Activated T-cell treated with anti-CD3 and anti-CD28 coated beads, Interleukin-2, amount 50 U/mL, for 24 hours (primary cell): ENCODE measurements around the gene PRX.

Source experiments
- DNase-seq: peaks from one replicate; pipeline ENCODE4 v3.0.0-alpha.2; 2020
- H3K27ac Mint-ChIP-seq: 2 replicates; pipeline ENCODE4 v1.8.0; 2020; ENCODE audit warnings: mild to moderate bottlenecking, mixed read lengths
- H3K27me3 Mint-ChIP-seq: 2 replicates; pipeline ENCODE4 v1.8.0; 2020; ENCODE audit warnings: mixed read lengths
- H3K36me3 Mint-ChIP-seq: 2 replicates; pipeline ENCODE4 v1.8.0; 2020; ENCODE audit warnings: low read depth, mixed read lengths
- H3K4me1 Mint-ChIP-seq: 2 replicates; pipeline ENCODE4 v1.8.0; 2020; ENCODE audit warnings: low read depth, mixed read lengths
- H3K4me3 Mint-ChIP-seq: 2 replicates; pipeline ENCODE4 v1.8.0; 2020; ENCODE audit warnings: mild to moderate bottlenecking, moderate library complexity, mixed read lengths
- H3K9me3 Mint-ChIP-seq: 2 replicates; pipeline ENCODE4 v1.8.0; 2020; ENCODE audit warnings: mixed read lengths

Gene PRX

GRCh38 chr19:40423938-40424337, 10.8 kb upstream of the PRX start:
- H3K27ac Mint-ChIP-seq = peak overlapping the region; percentile 91

GRCh38 chr19:40422748-40423566, 9.8 kb upstream of the PRX start:
- Mint-ChIP-seq H3K36me3 (peaks cover 27% of the 10 kb centered on the region), H3K27me3 (no peaks in the 10 kb centered on the region), H3K4me3 (peak overlapping the region; percentile 80), H3K27ac (peak overlapping the region; percentile 95), H3K4me1 (peaks cover 36% of the 10 kb centered on the region), H3K9me3 (no peaks in the 10 kb centered on the region)
- DNase-seq = no peak

More at GRCh38 chr19:40423938-40424337, 10.8 kb upstream of the PRX start:
- H3K9me3 Mint-ChIP-seq = no peaks in the 10 kb centered on the region
- H3K4me3 Mint-ChIP-seq = peak overlapping the region; percentile 90
- H3K4me1 Mint-ChIP-seq = peaks cover 36% of the 10 kb centered on the region
- H3K27me3 Mint-ChIP-seq = no peaks in the 10 kb centered on the region
- no peak for DNase-seq
- peaks cover 27% of the 10 kb centered on the region for H3K36me3 Mint-ChIP-seq

GRCh38 chr19:40421993-40422747, 9.0 kb upstream of the PRX start:
- Mint-ChIP-seq H3K27me3 (no peaks in the 10 kb centered on the region), H3K4me3 (peak overlapping the region; percentile 80), H3K4me1 (peaks cover 42% of the 10 kb centered on the region), H3K36me3 (peaks cover 27% of the 10 kb centered on the region), H3K9me3 (no peaks in the 10 kb centered on the region), H3K27ac (peak overlapping the region; percentile 95)
- no peak for DNase-seq

- Mint-ChIP-seq H3K27ac (peak overlapping the region; percentile 95), H3K4me3 (peak overlapping the region; percentile 80), H3K9me3 (no peaks in the 10 kb centered on the region), H3K36me3 (peaks cover 27% of the 10 kb centered on the region), H3K4me1 (peaks cover 43% of the 10 kb centered on the region), H3K27me3 (no peaks in the 10 kb centered on the region)
- peak; percentile 88 for DNase-seq
Measured at GRCh38 chr19:40420766-40421765, 7.9 kb upstream of the PRX start.

- Mint-ChIP-seq H3K4me1 (peaks cover 43% of the 10 kb centered on the region), H3K27me3 (no peaks in the 10 kb centered on the region), H3K36me3 (peaks cover 27% of the 10 kb centered on the region), H3K9me3 (no peaks in the 10 kb centered on the region), H3K4me3 (peak overlapping the region; percentile 80), H3K27ac (peak overlapping the region; percentile 95)
- no peak for DNase-seq
Measured at GRCh38 chr19:40420451-40420765, 7.2 kb upstream of the PRX start.

- H3K4me3 Mint-ChIP-seq = peak overlapping the region; percentile 13
- H3K9me3 Mint-ChIP-seq = no peaks in the 10 kb centered on the region
- no peak overlapping the region for H3K27ac Mint-ChIP-seq
- H3K27me3 Mint-ChIP-seq = no peaks in the 10 kb centered on the region
- peaks cover 24% of the 10 kb centered on the region for H3K36me3 Mint-ChIP-seq
- H3K4me1 Mint-ChIP-seq = peaks cover 43% of the 10 kb centered on the region
- no peak for DNase-seq
Measured at GRCh38 chr19:40419780-40420179, 6.6 kb upstream of the PRX start.

GRCh38 chr19:40419066-40419612, 6.0 kb upstream of the PRX start:
- peak overlapping the region; percentile 26 for H3K27ac Mint-ChIP-seq
- peaks cover 19% of the 10 kb centered on the region for H3K36me3 Mint-ChIP-seq
- H3K27me3 Mint-ChIP-seq = no peaks in the 10 kb centered on the region
- no peaks in the 10 kb centered on the region for H3K9me3 Mint-ChIP-seq
- peaks cover 40% of the 10 kb centered on the region for H3K4me1 Mint-ChIP-seq
- H3K4me3 Mint-ChIP-seq = no peak overlapping the region
- no peak for DNase-seq

GRCh38 chr19:40418040-40418439, 4.9 kb upstream of the PRX start:
- Mint-ChIP-seq H3K4me3 (no peak overlapping the region), H3K27ac (no peak overlapping the region), H3K27me3 (no peaks in the 10 kb centered on the region), H3K36me3 (peaks cover 15% of the 10 kb centered on the region), H3K4me1 (peaks cover 38% of the 10 kb centered on the region), H3K9me3 (no peaks in the 10 kb centered on the region)
- DNase-seq = no peak

- H3K27ac Mint-ChIP-seq = peak overlapping the region; percentile 80
- no peaks in the 10 kb centered on the region for H3K27me3 Mint-ChIP-seq
- no peak overlapping the region for H3K4me3 Mint-ChIP-seq
- H3K4me1 Mint-ChIP-seq = peaks cover 33% of the 10 kb centered on the region
- no peak for DNase-seq
- peaks cover 11% of the 10 kb centered on the region for H3K36me3 Mint-ChIP-seq
- no peaks in the 10 kb centered on the region for H3K9me3 Mint-ChIP-seq
Measured at GRCh38 chr19:40417643-40417981, 4.4 kb upstream of the PRX start.

- Mint-ChIP-seq H3K9me3 (no peaks in the 10 kb centered on the region), H3K27ac (peak overlapping the region; percentile 80), H3K36me3 (peaks cover 6% of the 10 kb centered on the region), H3K4me1 (peaks cover 28% of the 10 kb centered on the region), H3K27me3 (no peaks in the 10 kb centered on the region), H3K4me3 (no peak overlapping the region)
- DNase-seq = no peak
Measured at GRCh38 chr19:40416918-40417642, 3.9 kb upstream of the PRX start.

- no peaks in the 10 kb centered on the region for H3K36me3 Mint-ChIP-seq
- no peak overlapping the region for H3K4me3 Mint-ChIP-seq
- H3K4me1 Mint-ChIP-seq = peaks cover 22% of the 10 kb centered on the region
- H3K27ac Mint-ChIP-seq = no peak overlapping the region
- no peaks in the 10 kb centered on the region for H3K27me3 Mint-ChIP-seq
- H3K9me3 Mint-ChIP-seq = no peaks in the 10 kb centered on the region
- DNase-seq = no peak
Measured at GRCh38 chr19:40415768-40416167, 2.6 kb upstream of the PRX start.

GRCh38 chr19:40414542-40415535, 1.7 kb upstream of the PRX start:
- Mint-ChIP-seq H3K27me3 (no peaks in the 10 kb centered on the region), H3K4me1 (peaks cover 19% of the 10 kb centered on the region), H3K27ac (no peak overlapping the region), H3K9me3 (no peaks in the 10 kb centered on the region), H3K4me3 (no peak overlapping the region), H3K36me3 (no peaks in the 10 kb centered on the region)
- DNase-seq = no peak

GRCh38 chr19:40412866-40413265, 312 bp downstream of the PRX start:
- Mint-ChIP-seq H3K27me3 (no peaks in the 10 kb centered on the region), H3K9me3 (no peaks in the 10 kb centered on the region), H3K4me1 (peaks cover 21% of the 10 kb centered on the region), H3K27ac (no peak overlapping the region), H3K4me3 (no peak overlapping the region), H3K36me3 (no peaks in the 10 kb centered on the region)
- DNase-seq = no peak
